Liver (tissue), 9 donors: ENCODE results near the gene PAK1. TPM values are rescaled to one million over a fixed set of nuclear protein-coding genes. Genes with fewer than 3 reads are reported as not detected.

Experiments
- DNase-seq: peaks from one replicate; pipeline ENCODE4 v3.0.0-alpha.2; 2017; ENCODE audit warnings: low spot score
- H3K27ac ChIP-seq, 2 donors: one replicate each; pipeline ENCODE4 v1.7.0; 2013; ENCODE audit warnings: inconsistent platforms in 2 of 2, low read length in 2 of 2, control low read depth in 1 of 2, low read depth in 1 of 2, mild to moderate bottlenecking in 1 of 2
- H3K27me3 ChIP-seq, 4 donors: one replicate each; pipeline versions ENCODE4 v1.6.1 to v1.7.0; 2013; ENCODE audit warnings: low read length in 3 of 4, inconsistent platforms in 1 of 4, mild to moderate bottlenecking in 1 of 4, moderate library complexity in 1 of 4; ENCODE audit not compliant: control insufficient read depth in 4 of 4, insufficient read depth in 4 of 4
- H3K36me3 ChIP-seq, 4 donors: one replicate each; pipeline versions ENCODE4 v1.6.1 to v1.7.0; 2013; ENCODE audit warnings: low read length in 3 of 4, mild to moderate bottlenecking in 3 of 4, low read depth in 1 of 4, moderate library complexity in 1 of 4; ENCODE audit not compliant: control insufficient read depth in 4 of 4, insufficient read depth in 3 of 4
- H3K4me1 ChIP-seq, 4 donors: one replicate each; pipeline versions ENCODE4 v1.6.1 to v1.7.0; 2013; ENCODE audit warnings: low read length in 3 of 4, mild to moderate bottlenecking in 3 of 4, moderate library complexity in 1 of 4; ENCODE audit not compliant: control insufficient read depth in 4 of 4, insufficient read depth in 4 of 4
- H3K4me3 ChIP-seq, 3 donors: one replicate each; pipeline versions ENCODE4 v1.6.1 to v1.7.0; 2013; ENCODE audit warnings: low read length in 3 of 3, control low read depth in 1 of 3, low read depth in 1 of 3, mild to moderate bottlenecking in 1 of 3
- H3K9ac ChIP-seq, 2 donors: one replicate each; pipeline ENCODE4 v1.7.0; 2013; ENCODE audit warnings: low read length in 2 of 2, mild to moderate bottlenecking in 2 of 2, moderate library complexity in 2 of 2, control low read depth in 1 of 2, low read depth in 1 of 2
- H3K9me3 ChIP-seq, 4 donors: one replicate each; pipeline versions ENCODE4 v1.6.1 to v1.7.0; 2013; ENCODE audit warnings: low read length in 3 of 4; ENCODE audit not compliant: control insufficient read depth in 4 of 4
- EGR1 ChIP-seq, 2 donors: IDR thresholded peaks; 2 replicates each; pipeline ENCODE4 v1.6.1; 2016 to 2018; ENCODE audit warnings: antibody characterized with exemption in 2 of 2, low read depth in 2 of 2
- FOXA1 ChIP-seq: IDR thresholded peaks from 2 replicates; pipeline ENCODE4 v1.6.1; 2016; ENCODE audit warnings: antibody characterized with exemption
- FOXA2 ChIP-seq: IDR thresholded peaks from 2 replicates; pipeline ENCODE4 v1.6.1; 2016; ENCODE audit warnings: antibody characterized with exemption
- GABPA ChIP-seq, 2 donors: IDR thresholded peaks in 1 of 2; conservative IDR thresholded peaks in 1 of 2; 2 replicates each; pipeline ENCODE4 v1.6.1; 2016; ENCODE audit warnings: antibody characterized with exemption in 2 of 2, mild to moderate bottlenecking in 1 of 2, moderate library complexity in 1 of 2
- HNF4A ChIP-seq, 2 donors: conservative IDR thresholded peaks; 2 replicates each; pipeline ENCODE4 v1.6.1; 2016; ENCODE audit warnings: antibody characterized with exemption in 2 of 2, mild to moderate bottlenecking in 2 of 2
- HNF4G ChIP-seq: IDR thresholded peaks from 2 replicates; pipeline ENCODE4 v1.6.1; 2016; ENCODE audit warnings: antibody characterized with exemption
- JUND ChIP-seq, 2 donors: IDR thresholded peaks; 2 replicates each; pipeline ENCODE4 v1.6.1; 2016; ENCODE audit warnings: antibody characterized with exemption in 2 of 2
- NR2F2 ChIP-seq: IDR thresholded peaks from 2 replicates; pipeline ENCODE4 v1.6.1; 2016; ENCODE audit warnings: antibody characterized with exemption
- RAD21 ChIP-seq, 2 donors: IDR thresholded peaks; 2 replicates each; pipeline ENCODE4 v1.6.1; 2016; ENCODE audit warnings: antibody characterized with exemption in 2 of 2, mild to moderate bottlenecking in 2 of 2
- RXRA ChIP-seq, 2 donors: IDR thresholded peaks; 2 replicates each; pipeline ENCODE4 v1.6.1; 2017 to 2018; ENCODE audit warnings: antibody characterized with exemption in 2 of 2, mild to moderate bottlenecking in 1 of 2
- SP1 ChIP-seq: IDR thresholded peaks from 2 replicates; pipeline ENCODE4 v1.6.1; 2018; ENCODE audit warnings: antibody characterized with exemption, mild to moderate bottlenecking
- TAF1 ChIP-seq: conservative IDR thresholded peaks from 2 replicates; pipeline ENCODE4 v1.6.1; 2016; ENCODE audit warnings: antibody characterized with exemption, mild to moderate bottlenecking
- YY1 ChIP-seq: IDR thresholded peaks from 2 replicates; pipeline ENCODE4 v1.6.1; 2016; ENCODE audit warnings: antibody characterized with exemption, mild to moderate bottlenecking
- WGBS: extraction: QIAGEN DNeasy Blood & Tissue Kit; methylation state at CpG from one replicate; pipeline ENCODE4 v1.1.7; 2013; 5-methylcytosine and 5-hydroxymethylcytosine counted together
- polyA plus RNA-seq, 2 donors: library from polyadenylated mRNA; stranded (reverse) in 1 of 2; unstranded in 1 of 2; fragments of 200-250 nt in 1 of 2; fragments of >200 nt in 1 of 2; fragmentation: Nextera tagmentation in 1 of 2; extraction: Ambion mirVana in 1 of 2; gene quantifications; one replicate each; pipeline versions ENCODE4 v1.2.1 to v1.2.3, GENCODE V29; 2013 to 2015
- total RNA-seq, 2 donors: library from RNA; depleted of rRNA; stranded (reverse); fragments of >200 nt; gene quantifications; one replicate each; pipeline ENCODE4 v1.2.3, GENCODE V29; 2014
- TF ChIP-seq, protein P1 (sequence below): IDR thresholded peaks from 2 replicates; pipeline ENCODE4 v1.6.1; 2016; ENCODE audit warnings: antibody characterized with exemption
- TF ChIP-seq, protein P2 (sequence below): IDR thresholded peaks from 2 replicates; pipeline ENCODE4 v1.6.1; 2016; ENCODE audit warnings: antibody characterized with exemption
- TF ChIP-seq, protein P3 (sequence below): IDR thresholded peaks from 2 replicates; pipeline ENCODE4 v1.6.1; 2016; ENCODE audit warnings: antibody characterized with exemption, mild to moderate bottlenecking
- TF ChIP-seq, protein P4 (sequence below): IDR thresholded peaks from 2 replicates; pipeline ENCODE4 v1.6.1; 2016; ENCODE audit warnings: antibody characterized with exemption
- donor health status: healthy.
- donor health status: healthy.
- donor health status: healthy.
- donor health status: healthy.
- donor health status: healthy.

Gene PAK1
- total and polyA plus RNA-seq, 4 donors = 3.6 to 24.9 (median 7.4) TPM

DNA sequence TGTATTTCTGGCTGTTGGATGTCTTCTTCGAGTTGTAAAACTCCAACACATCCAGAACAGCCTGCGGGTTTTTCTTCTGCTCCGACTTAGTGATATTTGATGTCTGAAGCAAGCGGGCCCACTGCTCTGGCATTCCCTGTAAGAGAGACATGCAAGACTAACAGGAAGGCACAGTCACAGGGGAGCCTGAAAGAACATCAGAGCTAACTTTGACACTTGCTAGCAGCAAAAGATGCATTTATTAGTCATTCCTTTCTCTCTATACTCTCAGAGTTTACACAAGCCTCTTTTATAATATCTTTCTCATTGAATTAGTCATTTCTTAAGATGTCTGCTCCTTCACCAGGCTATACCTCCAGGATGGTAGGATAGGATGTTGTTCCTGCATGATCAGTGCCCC lies 94.6 kb downstream of the PAK1 start:
- 98% methylated on average over 4 of the region's 4 CpGs for WGBS

DNA sequence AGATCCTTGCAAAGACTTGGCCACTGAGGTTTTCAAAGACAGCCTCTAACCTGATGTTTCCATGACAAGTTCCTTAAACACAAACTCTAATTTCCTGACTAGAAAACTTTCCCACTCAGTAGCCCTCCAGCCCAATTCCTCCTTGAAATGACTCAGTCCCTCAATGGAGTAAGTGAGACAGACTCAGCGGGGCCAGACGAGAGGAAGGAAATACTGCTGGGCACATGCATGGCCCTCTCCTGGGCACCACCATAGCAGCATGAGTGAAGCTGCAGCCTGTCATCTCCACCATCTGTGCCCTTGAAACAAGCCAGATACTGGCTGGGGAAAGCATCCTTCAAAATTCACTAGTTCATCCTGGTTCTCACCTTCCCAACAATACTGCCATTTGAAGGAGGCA lies 96.2 kb downstream of the PAK1 start:
- H3K9me3 ChIP-seq = no peaks in the 10 kb centered on the region
- peaks cover 0 to 1% (median 0%) of the 10 kb centered on the region in 4 donors for H3K4me1 ChIP-seq
- H3K4me3 ChIP-seq = no peak overlapping the region
- no peak for DNase-seq
- H3K27me3 ChIP-seq = no peaks in the 10 kb centered on the region
- H3K36me3 ChIP-seq = peaks cover 2 to 12% (median 6%) of the 10 kb centered on the region in 4 donors
- no peak overlapping the region for H3K9ac ChIP-seq
- H3K27ac ChIP-seq = no peak overlapping the region
- 89% methylated on average over 2 of the region's 2 CpGs for WGBS
- TF ChIP-seq, protein P1, sequence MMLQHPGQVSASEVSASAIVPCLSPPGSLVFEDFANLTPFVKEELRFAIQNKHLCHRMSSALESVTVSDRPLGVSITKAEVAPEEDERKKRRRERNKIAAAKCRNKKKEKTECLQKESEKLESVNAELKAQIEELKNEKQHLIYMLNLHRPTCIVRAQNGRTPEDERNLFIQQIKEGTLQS = no peak
- TF ChIP-seq HNF4A (conservative IDR thresholded peaks at IDR 0.05) (no peak), RAD21 (IDR thresholded peaks at IDR 0.05) (no peak), HNF4G (no peak), SP1 (no peak), GABPA (IDR thresholded peaks at IDR 0.05 in 1 of 2, conservative IDR thresholded peaks at IDR 0.05 in 1 of 2) (no peak), FOXA2 (no peak), EGR1 (IDR thresholded peaks at IDR 0.05; ENCODE audit: low read depth in 2 of 2) (no peak)
- TF ChIP-seq, protein P2, sequence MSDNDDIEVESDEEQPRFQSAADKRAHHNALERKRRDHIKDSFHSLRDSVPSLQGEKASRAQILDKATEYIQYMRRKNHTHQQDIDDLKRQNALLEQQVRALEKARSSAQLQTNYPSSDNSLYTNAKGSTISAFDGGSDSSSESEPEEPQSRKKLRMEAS = no peak
- TF ChIP-seq, protein P3, sequence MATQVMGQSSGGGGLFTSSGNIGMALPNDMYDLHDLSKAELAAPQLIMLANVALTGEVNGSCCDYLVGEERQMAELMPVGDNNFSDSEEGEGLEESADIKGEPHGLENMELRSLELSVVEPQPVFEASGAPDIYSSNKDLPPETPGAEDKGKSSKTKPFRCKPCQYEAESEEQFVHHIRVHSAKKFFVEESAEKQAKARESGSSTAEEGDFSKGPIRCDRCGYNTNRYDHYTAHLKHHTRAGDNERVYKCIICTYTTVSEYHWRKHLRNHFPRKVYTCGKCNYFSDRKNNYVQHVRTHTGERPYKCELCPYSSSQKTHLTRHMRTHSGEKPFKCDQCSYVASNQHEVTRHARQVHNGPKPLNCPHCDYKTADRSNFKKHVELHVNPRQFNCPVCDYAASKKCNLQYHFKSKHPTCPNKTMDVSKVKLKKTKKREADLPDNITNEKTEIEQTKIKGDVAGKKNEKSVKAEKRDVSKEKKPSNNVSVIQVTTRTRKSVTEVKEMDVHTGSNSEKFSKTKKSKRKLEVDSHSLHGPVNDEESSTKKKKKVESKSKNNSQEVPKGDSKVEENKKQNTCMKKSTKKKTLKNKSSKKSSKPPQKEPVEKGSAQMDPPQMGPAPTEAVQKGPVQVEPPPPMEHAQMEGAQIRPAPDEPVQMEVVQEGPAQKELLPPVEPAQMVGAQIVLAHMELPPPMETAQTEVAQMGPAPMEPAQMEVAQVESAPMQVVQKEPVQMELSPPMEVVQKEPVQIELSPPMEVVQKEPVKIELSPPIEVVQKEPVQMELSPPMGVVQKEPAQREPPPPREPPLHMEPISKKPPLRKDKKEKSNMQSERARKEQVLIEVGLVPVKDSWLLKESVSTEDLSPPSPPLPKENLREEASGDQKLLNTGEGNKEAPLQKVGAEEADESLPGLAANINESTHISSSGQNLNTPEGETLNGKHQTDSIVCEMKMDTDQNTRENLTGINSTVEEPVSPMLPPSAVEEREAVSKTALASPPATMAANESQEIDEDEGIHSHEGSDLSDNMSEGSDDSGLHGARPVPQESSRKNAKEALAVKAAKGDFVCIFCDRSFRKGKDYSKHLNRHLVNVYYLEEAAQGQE = no peak
- TF ChIP-seq, protein P4, sequence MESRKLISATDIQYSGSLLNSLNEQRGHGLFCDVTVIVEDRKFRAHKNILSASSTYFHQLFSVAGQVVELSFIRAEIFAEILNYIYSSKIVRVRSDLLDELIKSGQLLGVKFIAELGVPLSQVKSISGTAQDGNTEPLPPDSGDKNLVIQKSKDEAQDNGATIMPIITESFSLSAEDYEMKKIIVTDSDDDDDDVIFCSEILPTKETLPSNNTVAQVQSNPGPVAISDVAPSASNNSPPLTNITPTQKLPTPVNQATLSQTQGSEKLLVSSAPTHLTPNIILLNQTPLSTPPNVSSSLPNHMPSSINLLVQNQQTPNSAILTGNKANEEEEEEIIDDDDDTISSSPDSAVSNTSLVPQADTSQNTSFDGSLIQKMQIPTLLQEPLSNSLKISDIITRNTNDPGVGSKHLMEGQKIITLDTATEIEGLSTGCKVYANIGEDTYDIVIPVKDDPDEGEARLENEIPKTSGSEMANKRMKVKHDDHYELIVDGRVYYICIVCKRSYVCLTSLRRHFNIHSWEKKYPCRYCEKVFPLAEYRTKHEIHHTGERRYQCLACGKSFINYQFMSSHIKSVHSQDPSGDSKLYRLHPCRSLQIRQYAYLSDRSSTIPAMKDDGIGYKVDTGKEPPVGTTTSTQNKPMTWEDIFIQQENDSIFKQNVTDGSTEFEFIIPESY = no peak

More for the DNA sequence above, 94.6 kb downstream of the PAK1 start:
- Histone ChIP-seq H3K36me3 (peaks cover 2 to 12% (median 6%) of the 10 kb centered on the region in 4 donors), H3K4me1 (peaks cover 0 to 1% (median 0%) of the 10 kb centered on the region in 4 donors), H3K9me3 (no peaks in the 10 kb centered on the region), H3K27ac (no peak overlapping the region), H3K4me3 (no peak overlapping the region), H3K9ac (no peak overlapping the region), H3K27me3 (no peaks in the 10 kb centered on the region)
- no peak for DNase-seq
- TF ChIP-seq, protein P3 = no peak
- TF ChIP-seq JUND (IDR thresholded peaks at IDR 0.05) (no peak), FOXA2 (no peak), YY1 (no peak), EGR1 (IDR thresholded peaks at IDR 0.05; ENCODE audit: low read depth in 2 of 2) (no peak), HNF4A (conservative IDR thresholded peaks at IDR 0.05) (no peak), RXRA (IDR thresholded peaks at IDR 0.05) (no peak), TAF1 (no peak), RAD21 (IDR thresholded peaks at IDR 0.05) (no peak), NR2F2 (no peak), GABPA (IDR thresholded peaks at IDR 0.05 in 1 of 2, conservative IDR thresholded peaks at IDR 0.05 in 1 of 2) (no peak), SP1 (no peak), FOXA1 (no peak)
- TF ChIP-seq, protein P2 = no peak
- TF ChIP-seq, protein P1 = no peak
- TF ChIP-seq, protein P4 = no peak
